Skeletal muscle satellite cell (primary cell): ENCODE measurements around the gene FANK1.
"Not testable (repeated sequence)": the region's sequence is repeated elsewhere in the genome, so short reads cannot be mapped to it uniquely, and the experiment has no call there.

ENCODE experiments used
- H3K27me3 ChIP-seq: 2 replicates; pipeline ENCODE4 v1.7.0; 2013; ENCODE audit warnings: low read length; ENCODE audit not compliant: control insufficient read depth, insufficient read depth
- H3K36me3 ChIP-seq: 2 replicates; pipeline ENCODE4 v1.7.0; 2013; ENCODE audit warnings: mild to moderate bottlenecking, control low read depth, low read length; ENCODE audit not compliant: insufficient read depth
- H3K4me1 ChIP-seq: 2 replicates; pipeline ENCODE4 v1.7.0; 2013; ENCODE audit warnings: low read length; ENCODE audit not compliant: control insufficient read depth, insufficient read depth
- H3K4me2 ChIP-seq: 2 replicates; pipeline ENCODE4 v1.7.0; 2013; ENCODE audit warnings: mild to moderate bottlenecking, low read length
- H3K4me3 ChIP-seq: 2 replicates; pipeline ENCODE4 v1.7.0; 2013; ENCODE audit warnings: low read length
- H3K9ac ChIP-seq: 2 replicates; pipeline ENCODE4 v1.7.0; 2013; ENCODE audit warnings: mild to moderate bottlenecking, low read depth, low read length, moderate library complexity
- H3K9me3 ChIP-seq: replicated peaks from 2 replicates; pipeline ENCODE4 v1.7.0; 2013; ENCODE audit warnings: mild to moderate bottlenecking, control low read depth, low read length

FANK1 gene

DNA sequence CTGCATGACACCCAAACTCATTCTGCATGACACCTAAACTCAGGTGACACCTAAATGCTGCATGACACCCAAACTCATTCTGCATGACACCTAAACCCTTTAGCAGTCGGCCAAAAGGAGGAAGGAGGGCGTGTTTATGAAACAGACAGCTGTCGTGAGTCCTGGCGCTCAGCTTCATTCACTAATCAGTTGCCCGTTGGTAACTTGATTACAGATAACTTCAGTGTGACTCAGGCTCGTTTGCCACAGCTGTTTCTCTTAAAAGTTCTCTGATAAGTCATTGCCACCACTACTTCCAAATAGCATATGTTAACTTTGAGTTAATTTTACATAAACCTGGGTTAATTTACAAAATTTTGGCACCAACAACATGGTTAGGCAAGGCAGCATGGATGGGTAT lies 16.9 kb downstream of the FANK1 start:
- H3K4me2 ChIP-seq, H3K9me3 ChIP-seq, H3K4me3 ChIP-seq, H3K9ac ChIP-seq, H3K4me1 ChIP-seq, H3K36me3 ChIP-seq, H3K27me3 ChIP-seq: not testable (repeated sequence)

DNA sequence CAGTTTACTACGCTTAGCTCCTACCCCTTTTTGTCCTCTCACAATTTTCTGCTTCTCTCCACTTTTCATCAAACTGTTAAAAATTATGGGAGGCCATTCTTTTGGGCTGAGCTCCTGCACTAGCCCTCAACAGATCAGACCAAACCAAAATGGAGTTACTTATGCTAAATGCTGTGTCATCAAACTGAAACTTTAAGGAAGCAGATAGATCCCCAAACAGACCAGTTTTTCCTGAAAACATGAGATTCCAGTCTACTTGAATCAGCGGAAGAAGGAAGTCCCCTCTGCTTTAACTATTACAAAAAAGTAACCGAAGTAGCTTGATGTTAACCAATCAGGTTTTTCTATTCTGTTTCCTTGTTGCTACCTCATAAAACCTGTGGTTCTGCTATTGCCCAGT lies 20.6 kb downstream of the FANK1 start:
- Histone ChIP-seq H3K27me3 (no peaks in the 10 kb centered on the region), H3K9ac (no peak overlapping the region), H3K4me2 (no peak overlapping the region)

DNA sequence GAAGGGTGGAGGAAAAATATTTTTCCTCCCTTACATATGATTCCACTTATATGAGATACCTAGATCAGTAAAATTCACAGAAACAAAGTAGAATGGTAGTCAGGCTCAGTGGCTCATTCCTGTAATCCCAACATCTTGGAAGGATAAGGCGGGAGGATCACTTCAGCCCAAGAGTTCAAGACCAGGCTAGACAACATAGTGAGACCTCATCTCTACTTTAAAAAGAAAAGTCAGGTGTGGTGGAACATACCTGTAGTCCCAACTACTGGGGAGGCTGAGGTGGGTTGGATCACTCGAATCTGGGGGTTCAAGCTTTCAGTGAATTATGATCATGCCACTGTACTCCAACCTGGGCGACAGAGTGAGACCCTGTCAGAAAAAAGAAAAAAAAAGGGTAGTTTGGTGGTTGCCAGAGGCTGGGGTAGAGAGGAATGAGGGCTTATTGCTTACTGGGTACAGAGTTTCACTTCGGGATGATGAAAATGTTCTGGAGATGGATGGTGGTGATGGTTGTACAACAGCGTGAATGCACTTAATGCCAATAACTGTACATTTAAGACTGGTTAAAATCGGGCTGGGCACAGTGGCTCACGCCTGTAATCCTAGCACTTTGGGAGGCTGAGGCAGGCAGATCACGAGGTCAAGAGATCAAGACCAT lies 21.5 kb downstream of the FANK1 start:
- not testable (repeated sequence) for H3K9ac ChIP-seq, H3K36me3 ChIP-seq, H3K4me2 ChIP-seq, H3K4me3 ChIP-seq, H3K9me3 ChIP-seq, H3K27me3 ChIP-seq, H3K4me1 ChIP-seq

More for the DNA sequence above, 20.6 kb downstream of the FANK1 start:
- Histone ChIP-seq H3K4me1 (no peaks in the 10 kb centered on the region), H3K9me3 (no peaks in the 10 kb centered on the region), H3K4me3 (no peak overlapping the region), H3K36me3 (no peaks in the 10 kb centered on the region)

DNA sequence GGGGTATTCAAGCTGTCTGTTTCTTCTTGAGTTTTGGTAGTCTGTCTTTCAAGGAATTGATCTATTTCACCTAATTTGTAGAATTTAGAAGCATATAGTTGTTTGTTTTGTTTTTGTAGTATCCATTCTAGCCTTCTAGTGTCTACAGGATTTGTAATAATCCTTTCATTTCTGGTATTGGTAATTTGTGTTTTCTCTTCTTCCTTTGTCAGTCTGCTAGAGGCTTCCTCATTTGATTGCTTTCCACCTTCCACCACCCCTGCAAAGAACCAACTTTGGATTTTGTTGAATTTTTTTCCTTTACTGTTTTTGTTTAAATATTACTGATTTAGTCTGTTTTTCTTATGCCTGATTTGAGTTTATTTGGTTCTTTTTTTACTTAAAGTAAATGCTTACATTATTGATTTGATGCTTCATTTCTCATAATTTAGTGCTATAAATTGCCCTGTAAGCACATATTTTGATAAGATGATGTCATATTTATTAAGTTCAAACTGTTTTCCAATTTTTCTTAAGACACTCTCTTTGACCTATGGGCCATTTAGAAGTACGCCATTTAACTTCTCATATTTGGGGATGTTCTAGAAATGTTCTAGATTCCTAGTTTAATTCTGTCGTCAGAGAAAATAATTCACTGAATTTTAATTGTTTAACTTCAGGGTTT lies 25.4 kb downstream of the FANK1 start:
- H3K4me2 ChIP-seq, H3K9me3 ChIP-seq, H3K4me3 ChIP-seq, H3K4me1 ChIP-seq, H3K9ac ChIP-seq, H3K36me3 ChIP-seq, H3K27me3 ChIP-seq: not testable (repeated sequence)

DNA sequence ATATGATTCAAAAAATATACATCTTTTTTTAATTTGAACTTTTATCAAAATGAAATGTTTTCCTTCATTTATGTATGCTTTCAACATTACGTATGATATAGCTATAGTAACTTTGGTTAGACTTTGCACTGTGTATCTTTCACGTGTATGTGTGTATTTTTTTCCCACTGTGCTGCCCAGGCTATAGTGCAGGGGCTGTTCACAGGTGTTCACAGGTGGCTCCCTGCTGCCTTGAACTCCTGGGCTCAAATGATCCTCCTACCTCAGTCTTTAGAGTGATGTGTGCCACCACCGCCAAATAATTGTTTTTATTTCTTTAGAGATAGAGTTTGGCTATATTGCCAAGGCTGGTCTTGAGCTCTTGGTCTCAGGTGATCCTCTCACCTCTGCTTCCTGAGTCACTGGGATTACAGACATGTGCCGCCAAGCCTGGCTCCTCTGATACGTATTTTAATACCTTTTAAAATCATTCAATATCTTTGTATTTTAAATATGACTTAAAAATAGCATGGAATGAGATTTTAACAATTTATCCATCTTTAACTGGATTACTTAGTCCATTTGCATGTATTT lies 29.0 kb downstream of the FANK1 start:
- no peaks in the 10 kb centered on the region for H3K9me3 ChIP-seq
- no peaks in the 10 kb centered on the region for H3K36me3 ChIP-seq
- H3K4me3 ChIP-seq, result no peak overlapping the region
- H3K9ac ChIP-seq, result no peak overlapping the region
- no peaks in the 10 kb centered on the region for H3K4me1 ChIP-seq
- H3K4me2 ChIP-seq, result no peak overlapping the region
- no peaks in the 10 kb centered on the region for H3K27me3 ChIP-seq

DNA sequence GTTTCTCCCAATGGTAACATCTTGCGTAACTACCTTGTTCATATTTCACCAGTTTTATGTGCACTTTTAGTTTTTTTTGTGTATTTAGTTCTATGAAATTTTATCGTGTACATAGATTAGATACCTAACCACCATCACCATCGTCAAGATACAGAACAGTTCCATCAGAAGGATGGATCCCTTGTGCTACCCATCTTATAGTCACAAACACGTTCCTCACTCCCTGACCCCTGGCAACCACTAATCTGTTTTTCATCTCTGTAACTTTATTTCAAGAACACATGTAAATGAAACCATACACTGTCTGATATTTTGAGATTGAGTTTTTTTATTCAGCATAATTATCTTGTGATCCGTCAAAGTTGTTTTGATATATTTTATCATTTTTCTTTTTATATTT lies 29.9 kb downstream of the FANK1 start:
- no peak overlapping the region for H3K4me2 ChIP-seq
- no peaks in the 10 kb centered on the region for H3K4me1 ChIP-seq
- H3K4me3 ChIP-seq, result no peak overlapping the region
- no peaks in the 10 kb centered on the region for H3K36me3 ChIP-seq
- H3K9me3 ChIP-seq, result no peaks in the 10 kb centered on the region
- no peak overlapping the region for H3K9ac ChIP-seq
- no peaks in the 10 kb centered on the region for H3K27me3 ChIP-seq

DNA sequence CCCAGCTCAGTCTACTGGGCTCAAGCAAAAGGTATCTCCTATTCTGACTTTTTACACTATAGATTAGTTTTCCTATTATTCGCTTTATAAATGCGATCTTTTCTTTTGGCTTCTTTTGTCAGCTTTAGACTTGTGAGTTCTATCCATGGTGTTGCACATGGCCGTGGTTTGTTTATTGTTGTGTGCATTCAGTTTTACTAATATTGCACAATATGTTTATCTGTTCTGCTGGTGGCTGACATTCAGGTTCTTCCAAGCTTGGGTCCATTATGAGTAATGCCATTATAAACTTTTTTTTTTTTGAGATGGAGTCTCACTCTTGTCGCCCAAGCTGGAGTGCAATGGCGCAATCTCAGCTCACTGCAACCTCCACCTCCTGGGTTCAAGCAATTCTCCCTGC lies 30.9 kb downstream of the FANK1 start:
- H3K9ac ChIP-seq, H3K27me3 ChIP-seq, H3K4me2 ChIP-seq, H3K4me1 ChIP-seq, H3K9me3 ChIP-seq, H3K36me3 ChIP-seq, H3K4me3 ChIP-seq: not testable (repeated sequence)

DNA sequence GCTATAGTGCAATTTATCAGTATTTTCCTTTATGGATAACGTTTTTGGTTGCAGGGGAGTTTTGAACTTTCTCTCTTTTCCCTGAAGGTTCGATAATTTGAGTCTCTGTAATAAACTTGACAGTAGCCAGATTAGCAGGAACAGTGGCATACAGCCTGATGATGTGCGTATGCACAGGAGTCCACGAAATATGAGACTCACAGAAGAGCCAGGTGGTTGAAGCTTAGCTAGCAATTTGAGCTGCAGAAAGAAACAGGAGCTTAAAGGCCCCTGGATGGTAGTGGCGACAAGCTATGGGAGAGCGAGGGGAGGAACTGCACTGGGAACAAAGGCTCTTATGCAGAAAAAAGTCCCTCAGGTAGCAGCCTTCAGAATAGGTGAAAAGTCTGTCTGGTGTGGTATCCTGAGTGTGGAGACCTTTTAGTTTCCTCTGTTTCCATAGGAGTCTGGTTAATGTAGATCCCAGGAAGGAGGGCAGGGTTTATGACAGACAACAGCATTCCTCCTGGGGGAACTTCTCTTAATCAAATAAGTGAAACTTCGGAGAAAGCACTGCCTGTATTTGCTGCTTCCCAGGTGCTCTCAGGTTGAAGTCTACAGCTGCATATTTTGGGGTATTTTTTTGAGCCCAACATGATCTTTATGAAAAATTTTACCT lies 32.7 kb downstream of the FANK1 start:
- no peak overlapping the region for H3K4me3 ChIP-seq
- no peaks in the 10 kb centered on the region for H3K9me3 ChIP-seq
- no peaks in the 10 kb centered on the region for H3K4me1 ChIP-seq
- no peaks in the 10 kb centered on the region for H3K27me3 ChIP-seq
- no peak overlapping the region for H3K9ac ChIP-seq
- H3K4me2 ChIP-seq, result no peak overlapping the region
- H3K36me3 ChIP-seq, result no peaks in the 10 kb centered on the region

DNA sequence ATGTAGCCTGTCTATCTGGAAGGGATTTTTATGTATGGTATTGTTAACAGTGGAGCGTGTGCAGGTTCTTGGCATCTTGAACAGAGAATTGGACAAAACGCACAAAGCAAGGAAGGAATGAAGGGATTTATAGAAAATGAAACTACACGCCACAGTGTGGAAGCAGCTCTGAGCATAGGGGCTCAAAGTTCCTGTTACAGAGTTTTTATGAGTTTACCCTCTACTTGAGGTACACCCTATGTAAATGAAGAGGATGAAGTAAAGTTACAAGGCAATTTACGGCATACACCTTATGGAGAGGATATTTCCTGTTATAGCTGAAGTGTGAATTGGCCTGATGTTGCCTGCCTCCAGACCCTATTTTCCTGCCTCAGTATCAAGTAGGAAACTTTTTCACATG lies 33.3 kb downstream of the FANK1 start:
- no peak overlapping the region for H3K9ac ChIP-seq
- H3K27me3 ChIP-seq, result no peaks in the 10 kb centered on the region
- no peaks in the 10 kb centered on the region for H3K36me3 ChIP-seq
- no peaks in the 10 kb centered on the region for H3K9me3 ChIP-seq
- no peak overlapping the region for H3K4me3 ChIP-seq
- H3K4me2 ChIP-seq, result no peak overlapping the region
- H3K4me1 ChIP-seq, result no peaks in the 10 kb centered on the region

DNA sequence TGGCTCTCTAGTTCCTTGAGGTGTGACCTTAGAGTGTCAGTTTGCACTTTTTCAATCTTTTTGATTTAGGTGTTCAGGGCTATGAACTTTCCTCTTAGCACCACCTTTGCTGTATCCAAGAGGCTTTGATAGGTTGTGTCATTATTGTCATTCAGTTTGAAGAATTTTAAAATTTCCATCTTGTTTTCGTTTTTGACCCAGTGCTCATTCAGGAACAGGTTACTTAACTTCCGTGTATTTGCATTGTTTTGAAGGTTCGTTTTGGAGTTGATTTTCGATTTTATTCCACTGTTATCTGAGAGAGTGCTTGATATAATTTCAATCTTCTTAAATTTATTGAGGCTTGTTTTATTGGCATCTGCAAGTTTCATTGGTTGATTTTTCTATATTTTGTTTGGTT lies 37.3 kb downstream of the FANK1 start:
- Histone ChIP-seq H3K4me3 (no peak overlapping the region), H3K4me2 (no peak overlapping the region), H3K4me1 (no peaks in the 10 kb centered on the region), H3K27me3 (no peaks in the 10 kb centered on the region), H3K9me3 (no peaks in the 10 kb centered on the region), H3K9ac (no peak overlapping the region), H3K36me3 (no peaks in the 10 kb centered on the region)

DNA sequence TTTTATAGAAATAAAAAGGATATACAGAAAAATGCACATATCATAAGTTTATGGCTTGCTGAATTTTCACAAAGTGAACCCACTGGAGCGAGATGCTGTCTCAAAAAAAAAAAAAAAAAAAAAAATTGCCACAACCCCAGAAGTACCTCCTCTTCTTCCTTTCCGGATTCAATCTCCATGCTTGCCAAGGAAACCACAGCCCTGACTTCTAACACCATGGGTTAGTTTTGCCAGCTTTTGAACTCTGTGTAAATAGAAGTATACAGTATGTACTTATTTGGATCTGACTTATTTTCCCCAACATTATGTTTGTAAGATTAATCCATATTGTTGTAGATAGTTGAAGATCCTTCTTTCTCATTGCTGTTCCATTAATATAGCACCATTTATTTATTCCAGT lies 40.0 kb downstream of the FANK1 start:
- no peaks in the 10 kb centered on the region for H3K4me1 ChIP-seq
- no peak overlapping the region for H3K9ac ChIP-seq
- no peaks in the 10 kb centered on the region for H3K36me3 ChIP-seq
- H3K9me3 ChIP-seq, result no peaks in the 10 kb centered on the region
- H3K27me3 ChIP-seq, result no peaks in the 10 kb centered on the region
- no peak overlapping the region for H3K4me2 ChIP-seq
- H3K4me3 ChIP-seq, result no peak overlapping the region

DNA sequence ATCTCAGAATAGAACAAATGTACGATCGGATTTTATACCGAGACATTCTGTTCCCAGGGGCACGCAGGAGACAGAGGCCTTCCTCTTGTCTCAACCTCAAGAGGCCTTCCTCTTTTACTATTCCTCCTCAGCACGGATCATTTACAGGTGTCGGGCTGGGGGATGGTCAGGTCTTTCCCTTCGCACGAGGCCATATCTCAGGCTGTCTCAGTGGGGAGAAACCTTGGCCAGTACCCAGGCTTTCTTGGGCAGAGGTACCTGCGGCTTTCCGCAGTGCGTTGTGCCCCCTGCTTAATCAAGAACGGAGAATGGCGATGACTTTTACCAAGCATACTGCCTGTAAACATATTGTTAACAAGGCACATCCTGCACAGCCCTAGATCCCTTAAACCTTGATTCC lies 44.2 kb downstream of the FANK1 start:
- Histone ChIP-seq H3K9me3 (no peaks in the 10 kb centered on the region), H3K27me3 (no peaks in the 10 kb centered on the region), H3K36me3 (no peaks in the 10 kb centered on the region), H3K4me2 (no peak overlapping the region), H3K4me3 (no peak overlapping the region), H3K4me1 (no peaks in the 10 kb centered on the region), H3K9ac (no peak overlapping the region)
